Colonic mucosa (tissue), 4 donors: ENCODE data around the gene DOHH. TPM values are rescaled to one million over a fixed set of nuclear protein-coding genes. Genes with fewer than 3 reads are reported as not detected.

Experiments used
- DNase-seq: peaks from one replicate; pipeline ENCODE4 v3.0.0-alpha.2; 2020
- H3K27ac ChIP-seq: fragments of 200-600 bp; one replicate; pipeline ENCODE4 v1.8.0; 2021
- H3K27me3 ChIP-seq: fragments of 200-600 bp; one replicate; pipeline ENCODE4 v1.8.0; 2021
- H3K36me3 ChIP-seq: fragments of 200-600 bp; one replicate; pipeline ENCODE4 v1.8.0; 2021
- H3K4me1 ChIP-seq: fragments of 200-600 bp; one replicate; pipeline ENCODE4 v1.8.0; 2021; ENCODE audit warnings: mild to moderate bottlenecking
- H3K4me3 ChIP-seq: fragments of 200-600 bp; one replicate; pipeline ENCODE4 v1.8.0; 2021
- H3K9ac ChIP-seq, 2 donors: one replicate each; pipeline ENCODE4 v1.7.0; 2013; ENCODE audit warnings: control low read depth in 2 of 2, low read depth in 2 of 2, low read length in 2 of 2
- H3K9me3 ChIP-seq: fragments of 200-600 bp; one replicate; pipeline ENCODE4 v1.8.0; 2021
- intact Hi-C: fragments of 100-400 bp; cut with DNase I; formaldehyde crosslinking; loops from one replicate; pipeline ENCODE4 v1.14.1; 2022
- total RNA-seq, 2 donors: library from RNA; stranded (reverse); fragmentation: NEBNext Ultra II Directional in 1 of 2; extraction: Animal tissue kit (Norgen Biotek cat#: 25700) in 1 of 2; gene quantifications; one replicate each; pipeline ENCODE4 v1.2.1, GENCODE V29; 2021
- TF ChIP-seq, protein P1 (sequence below): fragments of 200-600 bp; IDR thresholded peaks from one replicate; pipeline ENCODE4 v1.8.0; 2022; ENCODE audit warnings: antibody characterized with exemption, mild to moderate bottlenecking
- donor health status: healthy.
- donor health status: DM: no; HTN: no; CAD: no.
- donor health status: DM: no; HTN: no; CAD: no.

DOHH gene
- total RNA-seq, 2 donors from 2014 or later: 9.5 to 24.4 TPM

DNA sequence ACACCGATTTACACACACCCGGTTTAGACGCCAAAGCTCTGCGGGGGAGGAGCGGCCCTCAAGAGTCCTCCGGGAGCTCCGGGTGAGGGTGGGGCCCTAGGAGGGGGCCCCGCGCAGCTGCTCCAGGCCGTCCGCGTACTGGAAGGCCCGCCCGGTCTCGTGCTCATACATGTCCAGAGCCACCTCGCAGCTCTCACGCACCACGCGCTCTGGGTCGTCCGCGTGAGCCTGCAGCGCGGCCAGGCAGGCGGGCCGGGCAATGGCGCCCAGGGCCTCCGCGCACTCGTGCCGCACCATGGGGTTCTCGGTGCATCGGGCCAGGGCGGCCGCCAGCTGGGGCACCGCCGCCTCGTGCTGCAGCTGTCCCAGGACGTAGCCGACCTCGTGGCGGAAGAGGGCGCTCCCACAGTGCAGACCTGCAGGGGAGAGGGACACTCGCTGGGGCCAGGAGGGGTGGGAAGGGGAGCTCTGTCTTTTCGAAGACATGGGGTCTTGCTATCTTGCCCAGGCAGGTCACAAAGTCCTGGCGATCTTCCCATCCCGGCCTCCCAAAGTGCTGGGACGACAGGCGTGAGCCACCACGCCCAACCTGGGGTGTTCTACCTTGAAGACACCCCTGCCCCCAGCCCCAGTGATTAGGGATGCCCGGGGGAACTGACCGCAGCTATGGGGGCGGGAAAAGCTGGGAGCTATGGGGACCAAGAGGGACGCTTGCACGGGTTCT lies 8.9 kb downstream of the DOHH start:
- no peak overlapping the region for H3K4me3 ChIP-seq
- TF ChIP-seq, protein P1, sequence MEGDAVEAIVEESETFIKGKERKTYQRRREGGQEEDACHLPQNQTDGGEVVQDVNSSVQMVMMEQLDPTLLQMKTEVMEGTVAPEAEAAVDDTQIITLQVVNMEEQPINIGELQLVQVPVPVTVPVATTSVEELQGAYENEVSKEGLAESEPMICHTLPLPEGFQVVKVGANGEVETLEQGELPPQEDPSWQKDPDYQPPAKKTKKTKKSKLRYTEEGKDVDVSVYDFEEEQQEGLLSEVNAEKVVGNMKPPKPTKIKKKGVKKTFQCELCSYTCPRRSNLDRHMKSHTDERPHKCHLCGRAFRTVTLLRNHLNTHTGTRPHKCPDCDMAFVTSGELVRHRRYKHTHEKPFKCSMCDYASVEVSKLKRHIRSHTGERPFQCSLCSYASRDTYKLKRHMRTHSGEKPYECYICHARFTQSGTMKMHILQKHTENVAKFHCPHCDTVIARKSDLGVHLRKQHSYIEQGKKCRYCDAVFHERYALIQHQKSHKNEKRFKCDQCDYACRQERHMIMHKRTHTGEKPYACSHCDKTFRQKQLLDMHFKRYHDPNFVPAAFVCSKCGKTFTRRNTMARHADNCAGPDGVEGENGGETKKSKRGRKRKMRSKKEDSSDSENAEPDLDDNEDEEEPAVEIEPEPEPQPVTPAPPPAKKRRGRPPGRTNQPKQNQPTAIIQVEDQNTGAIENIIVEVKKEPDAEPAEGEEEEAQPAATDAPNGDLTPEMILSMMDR: no peak
- no peaks in the 10 kb centered on the region for H3K27me3 ChIP-seq
- no peak overlapping the region for H3K27ac ChIP-seq
- peaks cover 18% of the 10 kb centered on the region for H3K36me3 ChIP-seq
- DNase-seq: no peak
- H3K9ac ChIP-seq: no peak overlapping the region
- H3K9me3 ChIP-seq: no peaks in the 10 kb centered on the region
- H3K4me1 ChIP-seq: no peaks in the 10 kb centered on the region
- intact Hi-C loops: no loop called here

DNA sequence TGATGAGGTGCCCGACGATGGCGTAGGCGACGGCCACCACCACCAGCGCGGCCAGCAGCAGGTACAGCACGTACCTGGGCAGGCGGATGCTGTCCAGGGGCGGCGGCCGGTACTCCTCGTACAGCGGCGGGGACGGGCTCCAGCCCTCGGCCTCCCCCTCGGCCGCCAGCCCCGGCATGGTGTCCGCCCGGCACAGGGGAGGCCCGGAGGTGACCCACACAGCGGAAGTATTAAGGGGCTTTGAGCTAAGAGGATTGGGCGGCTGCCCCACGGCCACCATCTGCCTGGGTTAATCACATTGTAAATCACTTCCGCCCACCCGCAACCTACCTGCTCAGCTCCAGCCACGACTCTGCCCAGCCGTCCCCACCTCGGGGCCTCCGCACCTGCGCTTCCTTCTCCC lies 17.2 kb downstream of the DOHH start, which contains the start of gene SMIM44:
Gene SMIM44, minus strand, starts transcription at position 216 of the 403 bp plus-strand sequence. Its CDS starts 38 bp downstream, at position 178.
- peak; percentile 52 for DNase-seq
- Histone ChIP-seq H3K27me3 (no peaks in the 10 kb centered on the region), H3K9ac (peak within 1 kb of the TSS; percentile 65 to 76), H3K9me3 (no peaks in the 10 kb centered on the region), H3K4me1 (peaks cover 3% of the 10 kb centered on the region), H3K4me3 (peak within 1 kb of the TSS; percentile 48), H3K27ac (peak within 1 kb of the TSS; percentile 50), H3K36me3 (no peaks in the 10 kb centered on the region)
- intact Hi-C loops: no loop called here
- TF ChIP-seq, protein P1: no peak

DNA sequence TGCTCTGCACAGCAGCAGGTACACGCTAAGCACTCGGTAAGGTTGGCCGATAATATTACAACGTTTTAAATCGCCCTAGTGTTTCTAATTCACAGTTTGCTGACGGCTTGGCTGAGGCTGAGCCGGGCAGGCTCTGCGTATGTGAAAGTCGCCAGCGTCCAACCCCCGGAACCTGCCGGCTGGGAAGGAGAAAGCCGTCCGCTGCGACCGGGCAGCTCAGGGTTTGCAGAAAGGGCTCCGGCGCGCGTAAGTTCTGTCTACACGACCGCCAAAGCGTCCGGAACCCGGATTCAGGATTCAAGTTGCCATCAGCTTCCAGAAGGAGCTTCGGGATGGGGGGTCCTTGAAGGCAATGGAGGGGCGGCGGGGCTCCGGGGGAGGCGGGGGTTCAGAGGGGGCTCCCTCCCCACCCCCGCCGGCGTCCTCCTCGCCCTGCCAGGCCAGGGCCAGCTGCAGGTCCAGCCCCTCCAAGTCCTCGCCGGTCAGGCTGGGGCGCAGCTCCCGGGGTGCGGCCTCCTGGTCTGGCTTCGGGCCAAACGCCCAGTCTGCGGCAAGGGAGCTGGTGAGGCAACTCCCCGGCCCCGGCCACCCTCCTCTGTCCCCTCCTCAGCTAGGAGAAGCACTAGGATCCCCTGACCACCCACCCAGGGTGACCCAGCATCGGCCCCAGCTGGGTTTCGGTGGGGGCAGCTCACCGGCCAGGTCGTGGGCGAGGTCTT lies 17.8 kb downstream of the DOHH start:
- Histone ChIP-seq H3K4me3 (peak overlapping the region; percentile 48), H3K9me3 (no peaks in the 10 kb centered on the region), H3K27me3 (no peaks in the 10 kb centered on the region), H3K9ac (peak overlapping the region; percentile 65 to 76), H3K27ac (peak overlapping the region; percentile 50), H3K36me3 (no peaks in the 10 kb centered on the region), H3K4me1 (peaks cover 3% of the 10 kb centered on the region)
- peak; percentile 76 for DNase-seq
- intact Hi-C loops: no loop called here
- TF ChIP-seq, protein P1: no peak

DNA sequence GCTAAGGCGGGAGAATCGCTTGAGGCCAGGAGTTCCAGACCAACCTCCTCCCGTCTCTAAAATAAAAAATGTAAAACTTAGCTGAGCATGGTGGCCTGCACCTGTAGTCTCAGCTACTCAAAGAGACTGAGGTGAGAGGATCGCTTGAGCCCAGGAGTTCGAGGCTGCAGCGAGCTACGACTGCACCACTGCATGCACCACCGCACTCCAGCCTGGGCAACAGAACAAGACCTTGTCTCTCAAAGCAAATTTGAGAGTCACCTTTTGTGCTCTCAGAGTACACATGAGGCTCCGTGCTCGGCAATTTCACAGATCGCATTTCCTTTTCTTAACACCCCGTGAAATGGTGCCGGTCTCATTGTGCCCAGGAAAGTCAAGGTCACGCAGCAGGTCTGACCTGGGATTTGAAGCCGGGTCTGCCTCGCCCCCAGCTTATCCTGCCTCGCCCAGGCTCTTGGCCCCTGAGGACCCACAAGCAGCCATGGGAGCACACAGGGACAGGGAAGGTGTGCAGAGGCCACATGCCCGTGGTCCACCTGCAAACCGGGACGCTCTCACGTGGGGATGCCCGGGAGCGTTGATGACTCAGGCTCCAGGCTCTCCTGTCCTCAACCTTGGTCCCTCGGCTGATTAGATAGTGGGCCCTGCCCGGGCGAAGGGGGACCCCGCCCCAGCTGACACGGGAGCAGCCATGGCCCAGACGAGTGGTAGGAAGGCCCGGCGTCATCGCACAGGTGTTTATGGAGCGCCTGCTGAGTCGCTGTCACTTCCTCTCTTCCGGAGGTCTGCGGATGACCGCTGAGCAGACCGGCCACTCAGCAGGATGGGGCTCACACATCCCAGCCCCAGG lies 19.0 kb downstream of the DOHH start:
- Histone ChIP-seq H3K36me3 (no peaks in the 10 kb centered on the region), H3K4me3 (no peak overlapping the region), H3K9ac (no peak overlapping the region), H3K4me1 (peaks cover 3% of the 10 kb centered on the region), H3K27me3 (no peaks in the 10 kb centered on the region), H3K27ac (no peak overlapping the region), H3K9me3 (no peaks in the 10 kb centered on the region)
- TF ChIP-seq, protein P1: no peak
- no peak for DNase-seq
- intact Hi-C loops: no loop called here

DNA sequence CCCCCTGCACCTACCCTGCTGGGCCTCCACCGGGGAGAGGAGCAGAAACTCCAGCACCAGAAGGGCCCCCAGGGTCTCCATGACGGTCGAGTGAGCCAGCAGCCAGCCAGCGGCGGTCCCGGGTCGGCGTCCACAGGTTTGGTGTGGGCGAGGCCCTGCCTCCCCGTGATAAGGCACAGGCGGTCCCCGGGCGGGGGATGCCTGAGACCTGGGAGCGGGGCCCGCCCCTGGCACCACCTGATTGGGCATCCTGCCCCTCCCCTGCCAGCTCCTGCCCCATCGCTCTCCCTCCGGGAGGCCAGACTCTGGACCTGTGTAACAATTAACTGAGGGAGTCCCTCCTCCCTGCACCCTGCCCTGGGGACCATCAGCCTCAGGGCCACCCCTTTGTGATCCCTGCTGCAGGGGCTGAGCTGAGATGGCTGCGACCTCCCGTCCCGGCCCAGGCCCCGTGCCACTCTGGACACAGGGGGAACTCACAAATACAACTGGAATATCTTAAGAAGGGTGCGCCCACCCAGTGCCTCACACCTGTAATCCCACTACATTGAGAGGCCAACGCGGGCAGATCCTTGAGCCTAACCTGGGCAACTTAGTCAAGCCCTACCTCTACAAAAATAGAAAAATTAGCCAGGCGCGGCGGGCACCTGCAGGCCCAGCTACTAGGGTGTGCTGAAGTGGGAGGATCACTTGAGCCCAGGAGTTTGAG lies 19.9 kb downstream of the DOHH start, which contains the start of gene SMIM24:
Gene SMIM24, minus strand, starts transcription at position 143 of the 709 bp plus-strand sequence. Its CDS starts 62 bp downstream, at position 81.
- peaks cover 3% of the 10 kb centered on the region for H3K4me1 ChIP-seq
- TF ChIP-seq, protein P1: no peak

More for the DNA sequence above, 19.9 kb downstream of the DOHH start, which contains the start of gene SMIM24:
- DNase-seq: peak; percentile 84
- intact Hi-C loops: no loop called here
- no peaks in the 10 kb centered on the region for H3K36me3 ChIP-seq
- no peak within 1 kb of the TSS for H3K27ac ChIP-seq
- no peaks in the 10 kb centered on the region for H3K9me3 ChIP-seq
- H3K27me3 ChIP-seq: no peaks in the 10 kb centered on the region
- H3K9ac ChIP-seq: peak within 1 kb of the TSS in 1 of 2 donors; percentile 31
- peak within 1 kb of the TSS; percentile 23 for H3K4me3 ChIP-seq
